BJ (cell line): ENCODE data around the gene SMG6. TPM values are rescaled to one million over a fixed set of nuclear protein-coding genes. Genes with fewer than 3 reads are reported as not detected.

Experiments used
- CTCF ChIA-PET: fragments of 350-600 bp; formaldehyde crosslinking; extraction: SDS; loops from one replicate; lab custom pipeline; 2021; ENCODE audit warnings: antibody characterized with exemption, inconsistent platforms; lab: Yijun Ruan, JAX
- POLR2A ChIA-PET: fragments of 300-600 bp; sonication (Branson Sonifier 250); formaldehyde crosslinking; extraction: SDS; loops from one replicate; lab custom pipeline; 2021; ENCODE audit warnings: antibody characterized with exemption; lab: Charles Lee
- DNase-seq: peaks from one replicate; pipeline ENCODE4 v3.0.0-alpha.2; 2011; ENCODE audit warnings: low read depth
- H3K27me3 ChIP-seq: 2 replicates; pipeline ENCODE4 v1.6.0; 2011; ENCODE audit warnings: low read length; ENCODE audit not compliant: control insufficient read depth, insufficient read depth
- H3K36me3 ChIP-seq: 2 replicates; pipeline ENCODE4 v1.5.1; 2011; ENCODE audit warnings: low read length; ENCODE audit not compliant: control insufficient read depth, insufficient read depth
- H3K4me3 ChIP-seq: 2 replicates; pipeline ENCODE4 v1.5.1; 2011; ENCODE audit warnings: low read depth, mild to moderate bottlenecking, control low read depth, low read length
- polyA plus RNA-seq: library from polyadenylated mRNA; depleted of rRNA; stranded (reverse); fragments of >200 nt; gene quantifications from 2 replicates; pipeline ENCODE4 v1.2.3, GENCODE V29; 2011
- TF ChIP-seq, protein P1 (sequence below): IDR thresholded peaks from 2 replicates; pipeline ENCODE4 v1.5.1; 2011; ENCODE audit warnings: low read depth, mild to moderate bottlenecking, control low read depth, inconsistent platforms, low read length, moderate library complexity; ENCODE audit not compliant: insufficient read depth

Gene SMG6
- polyA plus RNA-seq, 1 experiment: 29.7 TPM

DNA sequence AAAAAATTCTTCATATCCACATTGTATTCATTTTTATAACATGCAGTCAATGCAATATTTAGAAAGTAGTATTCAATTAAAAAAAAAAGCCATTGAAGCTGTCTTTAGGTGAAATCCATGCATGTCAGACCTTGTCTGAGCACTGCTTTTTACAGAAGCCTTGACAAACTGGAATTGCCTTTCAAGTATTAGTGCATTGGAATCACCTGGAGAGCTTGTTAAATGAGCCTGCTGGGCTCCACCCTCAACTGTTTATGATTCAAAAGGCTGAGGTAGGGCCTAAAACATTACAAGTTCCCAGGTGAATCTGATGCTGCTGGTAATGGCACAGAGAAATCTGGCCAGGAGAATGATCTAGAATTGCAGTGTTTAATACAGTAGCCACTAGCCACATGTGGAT lies 162.9 kb downstream of the SMG6 start:
- no peaks in the 10 kb centered on the region for H3K27me3 ChIP-seq
- DNase-seq: no peak
- ChIA-PET CTCF (interaction anchor here (2.5 kb wide), 1 partner anchor 104 kb away, joined by 8 read pairs; no protein-coding TSS in a partner anchor), POLR2A (no interaction called here)
- H3K36me3 ChIP-seq: no peaks in the 10 kb centered on the region
- TF ChIP-seq, protein P1, sequence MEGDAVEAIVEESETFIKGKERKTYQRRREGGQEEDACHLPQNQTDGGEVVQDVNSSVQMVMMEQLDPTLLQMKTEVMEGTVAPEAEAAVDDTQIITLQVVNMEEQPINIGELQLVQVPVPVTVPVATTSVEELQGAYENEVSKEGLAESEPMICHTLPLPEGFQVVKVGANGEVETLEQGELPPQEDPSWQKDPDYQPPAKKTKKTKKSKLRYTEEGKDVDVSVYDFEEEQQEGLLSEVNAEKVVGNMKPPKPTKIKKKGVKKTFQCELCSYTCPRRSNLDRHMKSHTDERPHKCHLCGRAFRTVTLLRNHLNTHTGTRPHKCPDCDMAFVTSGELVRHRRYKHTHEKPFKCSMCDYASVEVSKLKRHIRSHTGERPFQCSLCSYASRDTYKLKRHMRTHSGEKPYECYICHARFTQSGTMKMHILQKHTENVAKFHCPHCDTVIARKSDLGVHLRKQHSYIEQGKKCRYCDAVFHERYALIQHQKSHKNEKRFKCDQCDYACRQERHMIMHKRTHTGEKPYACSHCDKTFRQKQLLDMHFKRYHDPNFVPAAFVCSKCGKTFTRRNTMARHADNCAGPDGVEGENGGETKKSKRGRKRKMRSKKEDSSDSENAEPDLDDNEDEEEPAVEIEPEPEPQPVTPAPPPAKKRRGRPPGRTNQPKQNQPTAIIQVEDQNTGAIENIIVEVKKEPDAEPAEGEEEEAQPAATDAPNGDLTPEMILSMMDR: no peak
- no peak overlapping the region for H3K4me3 ChIP-seq

DNA sequence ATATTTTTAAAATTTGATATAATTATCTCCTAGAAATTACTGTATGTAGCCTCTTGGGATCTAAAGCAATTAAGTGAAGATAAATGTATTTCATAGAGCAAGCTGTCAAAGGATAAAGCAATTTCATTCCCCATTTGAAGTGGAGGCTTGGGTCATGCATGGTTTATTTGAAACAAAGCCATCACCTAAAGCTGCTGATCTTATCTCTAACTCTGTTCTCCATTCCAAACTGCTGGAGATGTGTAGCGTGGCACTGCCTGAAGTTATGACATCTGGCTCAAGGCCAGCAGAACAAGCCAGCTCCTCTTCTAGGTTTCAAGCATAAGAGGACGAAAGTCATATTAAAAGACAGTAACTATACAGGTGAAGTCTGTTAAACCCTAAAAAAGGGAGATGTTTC lies 164.8 kb downstream of the SMG6 start:
- TF ChIP-seq, protein P1: no peak
- Histone ChIP-seq H3K36me3 (no peaks in the 10 kb centered on the region), H3K4me3 (no peak overlapping the region), H3K27me3 (no peaks in the 10 kb centered on the region)
- POLR2A ChIA-PET: interaction anchor here (0.5 kb wide), 1 partner anchor 20 kb away, joined by 3 read pairs; no protein-coding TSS in a partner anchor
- CTCF ChIA-PET: interaction anchor here (1.5 to 2.5 kb wide), 3 partner anchors 19 to 106 kb away, joined by 3 to 8 read pairs (median 7); no protein-coding TSS in a partner anchor
- no peak for DNase-seq

DNA sequence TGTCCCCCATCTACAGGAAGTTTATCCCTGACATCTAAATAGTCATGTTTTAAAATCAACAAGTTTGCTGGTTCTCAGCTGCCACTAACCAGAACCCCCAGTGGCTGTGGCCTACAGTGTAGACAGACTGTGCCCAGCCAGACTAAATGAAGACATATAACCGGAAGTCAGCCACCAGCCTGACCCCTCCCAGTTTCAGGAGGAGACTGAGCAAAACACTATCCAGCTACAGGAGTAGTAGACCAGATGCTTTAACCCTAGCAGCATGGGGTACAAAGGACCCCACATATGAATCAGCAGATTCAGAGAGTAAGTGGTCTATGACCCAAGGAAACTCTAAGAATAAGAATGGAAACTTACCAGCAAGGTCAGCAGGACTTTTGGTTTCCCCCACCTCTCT lies 165.3 kb downstream of the SMG6 start:
- Histone ChIP-seq H3K4me3 (no peak overlapping the region), H3K27me3 (no peaks in the 10 kb centered on the region), H3K36me3 (no peaks in the 10 kb centered on the region)
- TF ChIP-seq, protein P1: no peak
- no peak for DNase-seq
- ChIA-PET CTCF (interaction anchor here (1.5 to 2.5 kb wide), 3 partner anchors 19 to 106 kb away, joined by 3 to 8 read pairs (median 7); no protein-coding TSS in a partner anchor), POLR2A (interaction anchor here (0.5 kb wide), 1 partner anchor 20 kb away, joined by 3 read pairs; no protein-coding TSS in a partner anchor)

DNA sequence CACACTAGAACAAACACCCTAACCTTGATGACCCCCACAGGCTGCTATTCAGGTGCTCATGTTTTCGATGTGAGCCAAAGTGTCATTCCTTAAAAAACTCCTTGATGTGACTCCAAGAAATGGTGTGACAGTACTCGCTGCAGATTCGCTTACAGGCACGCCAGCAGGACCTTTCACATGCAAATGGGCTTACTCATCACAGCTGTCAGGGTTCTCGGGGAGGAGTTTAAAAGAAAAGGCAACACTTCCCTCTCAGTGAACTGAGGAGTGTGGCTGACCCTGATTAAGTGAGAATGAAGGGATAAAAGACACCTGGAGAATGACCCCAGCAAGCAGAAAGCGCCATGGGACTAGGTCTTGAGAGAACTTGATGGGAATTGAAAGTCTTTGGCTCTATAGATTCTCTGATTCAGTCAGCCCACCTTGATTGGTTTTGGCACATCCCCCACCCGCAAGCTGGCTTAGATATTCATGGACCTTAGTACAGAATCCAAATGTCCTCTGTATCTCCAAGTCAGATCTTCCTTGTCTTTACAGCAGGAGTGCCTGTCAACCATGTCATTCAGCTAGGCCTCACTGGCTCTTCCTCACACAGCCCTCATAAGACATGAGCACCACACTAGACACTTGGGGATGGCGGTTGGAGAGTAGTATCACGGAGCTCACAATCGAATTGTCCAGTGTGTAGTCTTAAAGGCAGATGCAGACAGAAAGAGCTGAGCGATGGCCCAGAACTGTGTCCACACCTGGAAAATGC lies 166.1 kb downstream of the SMG6 start:
- Histone ChIP-seq H3K36me3 (no peaks in the 10 kb centered on the region), H3K27me3 (no peaks in the 10 kb centered on the region), H3K4me3 (no peak overlapping the region)
- POLR2A ChIA-PET: no interaction called here
- CTCF ChIA-PET: interaction anchor here (1.7 to 2.9 kb wide), 3 partner anchors 15 to 107 kb away, joined by 5 to 13 read pairs (median 7); no protein-coding TSS in a partner anchor
- peak; percentile 50 for DNase-seq
- TF ChIP-seq, protein P1: no peak

DNA sequence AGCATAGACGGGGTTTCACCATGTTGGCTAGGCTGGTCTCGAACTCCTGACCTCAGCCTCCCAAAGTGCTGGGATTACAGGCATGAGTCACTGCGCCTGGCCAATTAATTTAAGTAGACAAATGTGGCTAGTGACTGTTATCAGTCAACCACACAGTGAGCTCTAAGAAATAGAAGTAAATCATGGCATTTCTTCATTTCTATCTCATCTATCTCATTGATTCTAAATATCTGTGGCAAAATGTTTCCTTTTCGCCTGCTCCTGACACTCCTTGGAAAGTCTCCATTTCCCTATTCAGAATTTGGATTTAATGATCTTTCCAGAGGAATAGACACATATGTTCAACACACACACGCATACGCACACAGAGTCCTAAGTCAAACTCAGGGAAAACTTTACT lies 167.3 kb downstream of the SMG6 start:
- TF ChIP-seq, protein P1: no peak
- Histone ChIP-seq H3K36me3 (no peaks in the 10 kb centered on the region), H3K4me3 (no peak overlapping the region), H3K27me3 (no peaks in the 10 kb centered on the region)
- ChIA-PET CTCF (interaction anchor here (0.7 to 2.9 kb wide), 3 partner anchors 14 to 108 kb away, joined by 3 to 13 read pairs (median 5); no protein-coding TSS in a partner anchor), POLR2A (no interaction called here)
- no peak for DNase-seq
